GM13977 (cell line): ENCODE results near the gene NFRKB.

ENCODE experiments used
- DNase-seq: peaks from one replicate; pipeline ENCODE4 v3.0.0; 2012; ENCODE audit warnings: low spot score
- CTCF ChIP-seq: IDR thresholded peaks from 2 replicates; pipeline ENCODE4 v1.5.1; 2012; ENCODE audit warnings: mild to moderate bottlenecking, control low read depth; ENCODE audit not compliant: insufficient read depth; ENCODE audit errors: extremely low read depth, missing control alignments
- in situ Hi-C: fragments of 300-500 bp; cut with MboI; formaldehyde crosslinking; loops from one replicate; pipeline ENCODE4 v1.12.0; 2022; ENCODE audit warnings: low sequenced_read_pairs, low pct_unique_long_range_greater_than_20kb, mixed read lengths, inconsistent platforms; ENCODE audit not compliant: unreplicated experiment

The NFRKB gene

DNA sequence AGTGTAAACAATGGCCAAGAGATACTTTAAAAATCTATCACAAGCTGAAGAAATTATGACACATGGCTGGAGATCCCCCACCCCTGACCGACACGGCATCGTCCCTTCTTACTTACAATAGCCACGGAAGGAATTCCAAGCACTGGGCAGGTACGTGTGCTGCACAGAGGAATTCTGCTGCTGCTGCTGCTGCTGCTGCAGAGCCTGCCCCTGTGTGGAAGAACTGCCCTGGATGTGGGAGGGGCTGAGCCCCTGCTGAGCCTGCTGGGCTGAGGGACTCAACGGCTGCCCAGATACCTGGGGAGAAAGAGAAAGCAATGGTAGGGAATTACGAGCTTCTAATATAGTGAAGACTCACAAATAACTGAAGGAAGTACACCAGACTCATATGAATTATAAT is 15.0 kb upstream of the NFRKB start:
- DNase-seq: no peak
- TF ChIP-seq CTCF: no peak
- in situ Hi-C loops: no loop called here

- TF ChIP-seq CTCF: no peak
- in situ Hi-C loops: no loop called here
- DNase-seq: no peak
These were observed 10.0 kb upstream of the NFRKB start for GRCh38 chr11:129905402-129905801.

DNA sequence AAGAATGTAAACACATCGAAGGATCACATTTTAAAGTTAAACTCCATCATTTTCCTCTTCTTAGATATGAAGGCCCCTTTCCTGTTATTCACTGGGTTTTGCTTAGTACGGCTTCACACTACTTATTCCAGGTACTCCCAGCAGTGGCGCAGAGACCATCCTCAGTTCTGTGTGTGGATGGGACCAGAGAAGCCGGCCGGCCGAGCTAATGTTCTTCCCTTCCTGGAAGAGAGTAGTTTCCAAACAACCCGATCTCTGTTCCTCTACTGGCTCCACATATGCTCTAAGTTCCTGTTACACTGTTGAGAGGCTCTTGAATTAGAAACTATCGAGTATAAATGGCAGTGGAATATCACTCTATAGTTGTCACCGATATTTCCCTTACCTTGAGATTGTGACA is 684 bp upstream of the NFRKB start:
- in situ Hi-C loops: no loop called here
- TF ChIP-seq CTCF: no peak
- DNase-seq: no peak

GRCh38 chr11:129894278-129895125 is 876 bp downstream of the NFRKB start:
- in situ Hi-C loops: no loop called here
- no peak for TF ChIP-seq CTCF
- DNase-seq: peak; percentile 30

GRCh38 chr11:129888451-129888850 is 6.9 kb downstream of the NFRKB start:
- in situ Hi-C loops: no loop called here
- no peak for TF ChIP-seq CTCF
- no peak for DNase-seq

GRCh38 chr11:129885381-129885780 is 10.0 kb downstream of the NFRKB start:
- DNase-seq: no peak
- in situ Hi-C loops: no loop called here
- TF ChIP-seq CTCF: no peak

DNA sequence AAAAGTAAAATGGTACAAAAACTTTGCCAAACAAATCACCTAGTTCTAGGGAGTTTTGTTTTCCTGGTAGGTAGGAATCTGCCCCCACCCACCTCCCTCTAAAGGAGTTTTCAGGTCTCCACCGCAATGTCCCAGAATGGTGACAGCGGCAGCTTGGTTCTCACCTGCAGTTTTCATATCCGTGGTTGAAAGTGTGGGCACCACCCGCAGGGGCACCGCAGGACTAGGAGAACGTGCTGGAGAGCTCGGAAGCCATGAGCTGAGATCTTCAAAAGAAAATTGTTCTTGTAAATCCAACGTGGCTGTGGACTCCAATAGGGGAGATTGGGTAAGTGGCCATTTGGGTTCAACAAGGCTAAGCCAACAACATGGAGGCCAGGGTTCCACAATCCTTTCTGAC is 10.8 kb downstream of the NFRKB start:
- DNase-seq: no peak
- TF ChIP-seq CTCF: no peak
- in situ Hi-C loops: no loop called here
